Left lobe of liver (tissue), 2 donors: ENCODE measurements around the gene PAX2. TPM values are rescaled to one million over a fixed set of nuclear protein-coding genes. Genes with fewer than 3 reads are reported as not detected.

Source experiments
- ATAC-seq: fragments of 200-7000 bp; cut with Tn5 transposase; one replicate; pipeline ENCODE4 v1.9.1; 2020; ENCODE audit warnings: mild to moderate bottlenecking, moderate library complexity
- DNase-seq: peaks from one replicate; pipeline ENCODE4 v3.0.0-alpha.2; 2020; ENCODE audit warnings: low spot score
- total RNA-seq: library from RNA; stranded (reverse); gene quantifications from one replicate; pipeline ENCODE4 v1.2.1, GENCODE V29; 2021
- donor health status: DM: no; HTN: no; CAD: no; lungs with moderate emphysema.
- donor health status: DM: no; HTN: yes; CAD: no.

Gene PAX2
- total RNA-seq, 1 donor from 2014 or later, result 0.18 TPM

DNA sequence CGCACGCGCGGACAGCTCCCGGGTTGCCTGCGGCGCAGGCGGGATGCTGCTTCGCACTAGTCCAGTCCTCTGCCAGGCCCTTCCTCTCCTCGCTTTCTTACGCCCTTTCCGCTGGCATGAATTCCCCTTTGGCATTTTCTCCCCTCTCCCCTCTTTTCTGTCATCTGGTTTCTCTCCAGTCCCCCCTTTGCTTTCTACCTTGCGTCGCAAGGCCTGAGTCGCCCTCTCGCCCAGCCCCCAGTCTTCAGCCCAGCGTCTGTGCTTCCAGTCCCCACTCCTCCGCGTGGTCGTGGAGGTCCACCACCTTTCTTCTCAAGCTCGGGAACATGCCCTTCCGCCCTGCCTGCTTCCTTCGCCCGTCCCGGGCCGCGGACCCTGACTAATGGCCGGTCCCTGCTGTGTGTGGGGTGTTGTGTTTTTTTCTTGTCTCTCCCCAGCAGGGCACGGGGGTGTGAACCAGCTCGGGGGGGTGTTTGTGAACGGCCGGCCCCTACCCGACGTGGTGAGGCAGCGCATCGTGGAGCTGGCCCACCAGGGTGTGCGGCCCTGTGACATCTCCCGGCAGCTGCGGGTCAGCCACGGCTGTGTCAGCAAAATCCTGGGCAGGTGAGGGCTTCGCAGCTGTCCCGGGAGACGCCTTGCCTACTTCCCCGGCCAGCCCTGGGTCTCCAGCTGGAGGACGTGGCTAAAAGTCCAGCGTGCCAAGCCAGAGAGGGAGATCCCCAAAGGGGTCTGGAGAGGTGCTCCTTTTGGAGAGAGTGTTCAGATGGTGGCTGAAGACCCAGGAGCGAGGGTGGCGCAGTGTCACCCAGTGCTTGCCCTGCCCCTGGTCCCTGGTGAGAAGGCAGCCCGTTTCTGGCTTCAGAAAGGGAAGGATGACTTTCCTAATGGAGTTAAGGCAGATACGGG is 4.2 kb downstream of the PAX2 start:
- DNase-seq (no peak), ATAC-seq (no peak)

DNA sequence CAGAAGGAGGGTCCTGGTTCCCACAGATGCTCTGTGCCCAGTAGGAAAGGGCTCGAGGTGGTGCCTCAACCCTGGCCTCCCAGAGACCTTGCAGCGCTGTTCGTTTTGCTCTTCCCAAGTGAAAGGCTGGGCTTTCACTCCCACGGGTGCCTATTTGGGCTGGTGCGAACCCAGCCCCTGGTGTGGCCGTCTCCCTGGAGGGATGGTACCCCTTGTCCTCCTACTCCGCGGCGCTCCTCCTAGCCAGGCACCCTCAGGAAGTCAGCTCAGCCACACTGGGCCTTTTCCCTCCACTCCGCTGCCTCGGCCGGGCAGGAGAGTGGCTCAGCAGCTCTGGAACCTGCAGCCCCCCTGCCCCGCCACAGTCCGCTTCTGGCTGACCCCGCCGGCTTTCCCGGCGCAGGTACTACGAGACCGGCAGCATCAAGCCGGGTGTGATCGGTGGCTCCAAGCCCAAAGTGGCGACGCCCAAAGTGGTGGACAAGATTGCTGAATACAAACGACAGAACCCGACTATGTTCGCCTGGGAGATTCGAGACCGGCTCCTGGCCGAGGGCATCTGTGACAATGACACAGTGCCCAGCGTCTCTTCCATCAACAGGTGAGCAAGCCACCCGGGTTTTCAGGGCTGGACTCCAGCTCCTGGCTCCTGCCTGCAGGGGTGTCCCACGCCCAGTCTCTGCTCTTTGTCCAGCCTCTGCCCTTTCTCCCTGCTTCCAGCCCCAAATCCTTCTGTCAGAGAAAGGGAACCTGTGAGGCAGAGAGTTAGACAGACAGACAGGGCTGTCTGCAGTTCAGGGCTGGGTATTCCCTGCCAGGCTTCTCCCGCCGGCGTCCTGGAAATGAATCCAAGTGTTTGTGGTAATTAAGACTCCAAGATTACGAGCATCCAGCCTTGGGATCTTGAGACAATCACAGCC is 5.2 kb downstream of the PAX2 start:
- no peak for DNase-seq
- ATAC-seq, result no peak

DNA sequence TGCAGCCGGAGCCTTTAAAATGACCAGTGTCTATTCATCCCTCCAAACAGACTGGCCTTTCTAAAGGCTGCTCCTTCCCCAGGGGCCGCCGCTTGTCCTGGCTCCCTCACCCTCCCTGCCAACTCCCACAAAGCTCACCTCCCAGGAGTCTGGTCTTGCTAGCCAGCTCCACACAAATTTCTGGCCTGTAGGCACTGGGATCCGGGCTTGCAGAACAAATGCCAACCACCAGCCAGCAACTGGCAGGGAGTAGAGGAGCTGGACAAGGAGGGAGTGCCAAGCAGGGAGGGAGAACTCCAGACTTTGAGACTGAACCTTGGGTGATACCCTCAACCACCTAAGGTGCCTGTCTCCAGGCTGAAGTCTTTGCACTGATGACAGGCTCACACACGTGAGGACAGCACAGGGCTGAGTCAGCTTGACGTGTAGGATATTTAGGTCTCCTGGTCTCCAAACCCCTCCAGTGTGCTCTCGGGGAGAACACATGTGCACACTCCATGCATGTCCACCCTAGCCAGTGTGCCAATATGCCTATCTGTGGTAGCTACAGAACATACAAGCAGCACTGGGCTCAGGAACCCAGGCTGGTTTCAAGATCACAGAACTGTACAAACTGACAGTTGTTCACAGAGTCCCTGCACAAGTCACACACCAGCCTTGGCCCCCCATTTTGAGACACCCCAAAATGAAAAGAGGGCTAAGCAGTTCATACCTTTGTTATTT is 6.0 kb downstream of the PAX2 start:
- DNase-seq (no peak), ATAC-seq (no peak)

DNA sequence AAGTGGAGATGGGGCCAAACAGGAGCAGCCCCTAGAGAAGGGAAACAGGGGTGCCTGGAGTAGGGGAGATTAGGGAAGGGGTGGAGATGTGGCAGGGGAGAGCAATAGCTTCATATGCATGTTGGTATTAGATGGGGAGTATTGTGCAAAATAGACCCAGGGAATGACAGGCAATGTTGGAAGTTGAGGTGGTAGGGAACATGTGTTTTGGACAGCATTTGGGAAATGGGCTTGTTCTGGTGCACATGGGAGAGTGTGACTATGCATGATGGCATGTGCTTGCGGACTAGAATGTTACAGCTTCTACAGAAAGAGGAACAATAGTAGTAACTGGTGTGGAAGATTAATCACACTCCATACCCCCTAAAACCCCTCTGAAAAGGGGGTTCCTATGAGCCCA is 10.4 kb downstream of the PAX2 start:
- ATAC-seq, result no peak

DNA sequence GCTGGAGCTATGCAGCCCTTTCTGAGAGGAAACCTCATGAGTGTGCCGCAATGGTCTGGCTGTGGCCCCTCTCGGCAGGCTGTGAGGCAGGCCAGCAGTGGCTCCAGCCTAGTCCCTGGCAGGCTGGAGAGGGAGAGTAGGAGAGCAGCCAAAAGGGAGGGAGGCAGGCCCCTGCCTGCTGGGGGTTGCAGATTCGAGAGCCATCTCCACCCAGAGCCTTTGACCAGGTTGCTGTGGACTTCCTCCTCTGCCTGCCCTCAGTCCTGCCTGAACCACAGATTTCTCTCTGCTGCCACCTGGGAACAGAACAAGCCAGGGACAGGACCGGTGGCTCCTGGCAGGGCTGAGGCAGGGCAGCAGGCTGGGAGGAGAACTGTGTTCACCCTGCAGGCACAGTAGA is 13.9 kb downstream of the PAX2 start:
- ATAC-seq (peak; percentile 64), DNase-seq (no peak)

More for the DNA sequence above, 10.4 kb downstream of the PAX2 start:
- no peak for DNase-seq

DNA sequence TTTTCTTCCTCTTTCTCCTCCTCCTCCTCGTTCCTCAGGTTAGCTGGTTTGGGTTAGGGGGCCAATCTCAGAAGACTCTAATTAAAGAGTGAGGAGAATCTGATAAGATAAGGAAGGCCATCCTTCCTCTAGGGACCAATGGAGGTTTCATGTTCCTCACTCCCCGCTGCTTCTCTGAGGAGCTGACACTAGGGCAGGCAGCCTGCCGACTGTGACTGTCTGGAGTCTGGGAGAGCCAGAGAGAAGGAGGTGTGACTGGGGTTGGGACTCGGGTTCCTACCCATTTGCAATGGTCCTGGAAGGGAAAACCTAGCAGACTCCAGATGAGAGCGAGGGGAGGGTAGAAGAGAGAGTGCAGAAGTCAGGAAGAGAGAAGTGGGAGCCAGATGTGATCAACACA is 15.3 kb downstream of the PAX2 start:
- ATAC-seq, result no peak
- DNase-seq, result no peak

DNA sequence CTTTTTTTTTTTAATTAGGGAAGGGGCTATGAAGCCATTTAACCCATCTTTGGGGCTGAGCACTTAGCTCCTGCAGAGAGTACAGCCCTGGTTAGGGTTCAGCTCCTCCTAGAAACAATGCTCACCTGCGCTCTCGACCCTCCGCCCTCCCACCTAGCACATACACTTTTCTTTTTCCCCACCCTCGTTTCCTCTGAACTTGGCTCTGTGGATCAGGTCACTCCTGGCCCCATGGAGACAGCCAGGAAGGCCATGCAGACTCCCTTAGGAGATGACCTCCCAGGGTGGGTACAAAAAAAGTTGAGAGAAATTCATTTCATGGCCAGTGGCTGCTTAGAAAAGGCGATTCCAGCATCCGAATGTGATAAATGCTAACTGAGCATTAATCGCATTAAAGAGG is 15.8 kb downstream of the PAX2 start:
- DNase-seq (no peak), ATAC-seq (no peak)

GRCh38 chr10:100763043-100763747 is 17.8 kb downstream of the PAX2 start:
- DNase-seq, result no peak
- peak; percentile 36 for ATAC-seq

- no peak for DNase-seq
- ATAC-seq, result no peak
These were observed 21.5 kb downstream of the PAX2 start for GRCh38 chr10:100766693-100767421.

DNA sequence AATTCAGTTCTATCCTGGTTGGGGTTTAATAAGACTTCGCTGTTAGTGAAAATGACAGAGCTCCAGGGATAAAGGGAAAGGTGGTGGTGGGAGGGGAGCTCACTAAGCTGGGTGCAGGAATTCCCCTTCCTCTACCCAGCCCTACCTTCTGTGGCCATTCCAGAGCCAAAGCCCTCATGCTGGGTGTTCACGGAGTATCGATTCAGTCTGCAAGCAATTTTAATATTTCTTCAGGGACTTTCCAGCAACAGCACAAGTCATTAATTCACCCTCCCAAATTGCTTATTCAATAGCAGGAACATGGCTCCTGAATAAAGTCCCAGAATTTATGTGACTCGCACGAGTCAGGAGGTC is 22.0 kb downstream of the PAX2 start:
- DNase-seq (no peak), ATAC-seq (no peak)

- ATAC-seq (no peak), DNase-seq (no peak)
These were observed 24.1 kb downstream of the PAX2 start for GRCh38 chr10:100769481-100769880.

DNA sequence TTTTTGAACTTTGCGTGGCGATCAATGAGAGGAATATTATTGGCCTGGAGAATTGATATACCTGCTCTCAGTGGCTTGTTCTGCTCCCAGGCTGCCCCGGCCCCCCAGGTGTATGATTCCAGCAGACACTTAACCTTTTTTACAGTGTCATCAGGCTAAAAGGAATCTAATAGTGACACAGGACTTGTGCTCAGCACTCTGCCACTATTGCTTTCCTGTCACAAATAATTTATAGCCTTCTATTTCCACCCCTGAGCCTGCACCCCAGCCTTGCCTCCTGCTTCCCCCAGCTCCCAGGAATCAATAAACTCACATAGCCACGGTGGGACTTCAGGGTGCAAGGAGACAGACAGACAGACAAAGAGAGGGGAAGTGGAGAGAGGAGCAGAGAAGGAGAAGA is 28.3 kb downstream of the PAX2 start:
- DNase-seq, result no peak
- no peak for ATAC-seq

GRCh38 chr10:100774223-100774622 is 28.8 kb downstream of the PAX2 start:
- DNase-seq, result no peak
- ATAC-seq, result no peak

- ATAC-seq (no peak), DNase-seq (no peak)
These were observed 29.5 kb downstream of the PAX2 start for GRCh38 chr10:100774876-100775275.

DNA sequence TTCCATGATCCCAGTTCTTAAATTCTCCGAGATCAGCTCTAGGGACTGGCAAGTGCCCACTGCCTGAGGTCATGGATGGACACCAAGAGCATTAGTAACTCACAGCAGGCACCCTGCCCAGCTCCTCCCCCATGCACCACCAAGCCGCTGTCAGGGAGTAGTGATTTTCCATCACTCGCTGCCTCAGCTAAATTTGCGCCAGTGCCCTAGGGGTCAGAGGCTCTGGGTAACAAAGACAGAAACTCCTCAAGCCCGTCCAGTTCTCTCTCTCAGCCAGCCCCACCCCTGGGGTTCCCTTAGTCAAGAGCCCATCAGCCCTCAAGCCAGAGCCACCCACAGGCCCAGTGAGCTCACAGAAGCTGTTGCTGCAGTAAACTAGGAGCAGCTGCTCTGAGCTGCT is 30.0 kb downstream of the PAX2 start:
- DNase-seq, result no peak

GRCh38 chr10:100775871-100776270 is 30.5 kb downstream of the PAX2 start:
- ATAC-seq (no peak), DNase-seq (no peak)

More for the DNA sequence above, 30.0 kb downstream of the PAX2 start:
- ATAC-seq, result no peak

DNA sequence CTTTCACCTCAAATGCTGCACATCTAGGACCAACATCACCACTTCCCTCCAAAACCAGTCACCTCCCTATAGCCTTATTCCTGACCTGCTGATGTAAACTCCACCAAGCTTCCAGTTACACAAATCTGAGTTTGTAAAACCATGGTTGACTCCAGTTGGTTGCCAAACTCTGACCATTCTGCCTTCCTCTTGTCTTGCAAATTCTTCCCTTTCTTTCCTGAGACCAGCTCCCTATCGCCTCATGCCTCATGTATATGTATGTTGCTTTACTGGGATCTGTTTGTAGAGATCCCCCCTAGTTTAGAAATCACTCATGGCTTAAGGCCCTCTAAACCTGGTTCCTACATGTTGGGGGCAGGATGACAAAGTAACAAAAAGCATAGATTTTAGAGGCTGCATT is 31.3 kb downstream of the PAX2 start:
- no peak for ATAC-seq
- DNase-seq, result no peak

GRCh38 chr10:100779329-100779728 is 33.9 kb downstream of the PAX2 start:
- ATAC-seq, result no peak
- DNase-seq, result no peak

- ATAC-seq (peak; percentile 58), DNase-seq (no peak)
These were observed 34.9 kb downstream of the PAX2 start for GRCh38 chr10:100780324-100780723.

GRCh38 chr10:100781145-100781665 is 35.8 kb downstream of the PAX2 start:
- DNase-seq, result no peak
- ATAC-seq, result no peak
